HG03135 (cell line): Measurements from ENCODE around the gene KRTAP5-2.

Source experiments
- ATAC-seq: cut with Tn5 transposase; IDR thresholded peaks from one replicate; pipeline ENCODE4 v1.9.1; 2021; ENCODE audit warnings: mild to moderate bottlenecking, moderate library complexity; ENCODE audit not compliant: unreplicated experiment

KRTAP5-2 gene

DNA sequence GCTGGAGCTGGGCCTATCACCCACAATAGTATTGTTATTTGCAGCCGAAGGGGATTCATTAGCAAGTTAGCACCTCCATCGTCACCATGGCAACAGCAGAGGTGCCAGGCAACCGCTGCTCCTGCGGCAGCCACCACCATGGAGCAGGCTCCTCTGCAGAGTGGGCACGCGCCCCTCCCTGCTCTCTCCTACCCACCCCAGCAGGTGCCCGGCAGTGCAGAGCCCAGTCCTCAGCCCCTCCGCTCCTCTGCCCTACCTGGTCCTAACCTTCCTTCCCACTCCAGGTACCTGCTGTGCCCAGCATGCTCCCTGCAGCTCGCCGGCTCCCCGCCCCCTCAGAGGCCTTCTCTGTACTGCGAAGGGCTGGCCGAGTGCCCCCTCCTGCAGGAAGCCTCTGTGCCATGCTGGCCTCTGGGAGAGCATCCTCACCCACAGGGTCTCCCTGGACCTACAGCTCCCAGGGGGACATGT is 29.6 kb downstream of the KRTAP5-2 start:
- no peak for ATAC-seq

DNA sequence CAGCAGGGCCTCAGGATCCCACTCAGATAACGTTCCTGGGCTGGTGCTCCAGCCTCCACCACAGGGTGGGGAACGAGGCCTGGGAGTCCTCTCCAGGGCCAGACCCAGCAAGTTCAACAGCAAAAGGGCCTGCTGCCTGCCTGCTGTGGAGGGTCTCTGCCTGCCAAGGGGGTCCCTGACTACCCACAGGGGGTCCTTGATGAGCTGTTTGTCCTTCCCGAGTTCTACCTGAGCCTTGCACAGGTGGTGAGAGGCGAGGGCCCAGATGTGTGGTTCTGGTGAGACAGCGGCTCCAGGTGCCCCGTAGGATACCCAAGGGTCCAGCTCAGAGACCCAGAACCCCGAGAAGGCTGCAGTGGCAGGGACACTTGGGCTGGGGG is 30.4 kb downstream of the KRTAP5-2 start:
- no peak for ATAC-seq

DNA sequence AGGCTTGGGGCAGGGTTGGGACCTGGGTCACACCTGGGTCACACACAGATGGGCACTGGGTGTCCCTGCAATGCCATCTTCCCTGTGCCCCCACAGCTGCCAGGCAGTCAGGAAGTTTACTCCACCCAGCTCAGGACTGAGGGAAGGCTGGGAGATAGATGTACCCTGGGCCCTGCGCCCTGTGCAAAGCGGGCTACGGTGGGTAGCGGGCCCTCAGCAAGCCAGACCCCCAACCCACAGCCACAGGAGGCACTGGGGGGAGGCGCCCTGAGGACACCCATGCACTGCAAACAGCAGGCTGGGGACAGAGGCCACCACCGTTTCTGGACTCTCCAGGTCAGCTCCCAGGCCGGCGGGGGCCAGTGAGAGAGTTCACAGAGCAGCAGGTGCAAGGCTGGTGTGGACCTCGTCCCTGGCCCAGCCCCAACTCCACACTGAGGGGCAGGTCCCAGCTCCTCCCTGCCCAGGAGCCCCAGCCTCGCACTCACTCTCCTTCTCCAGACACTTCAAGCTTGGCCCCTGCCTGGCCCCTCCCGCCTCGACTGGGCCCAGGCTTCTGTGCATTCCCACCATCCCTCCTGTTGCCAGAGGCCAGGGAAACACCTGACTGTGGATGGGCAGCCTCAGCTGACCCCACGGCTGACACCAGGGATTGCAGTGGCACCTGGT is 30.9 kb downstream of the KRTAP5-2 start:
- no peak for ATAC-seq

DNA sequence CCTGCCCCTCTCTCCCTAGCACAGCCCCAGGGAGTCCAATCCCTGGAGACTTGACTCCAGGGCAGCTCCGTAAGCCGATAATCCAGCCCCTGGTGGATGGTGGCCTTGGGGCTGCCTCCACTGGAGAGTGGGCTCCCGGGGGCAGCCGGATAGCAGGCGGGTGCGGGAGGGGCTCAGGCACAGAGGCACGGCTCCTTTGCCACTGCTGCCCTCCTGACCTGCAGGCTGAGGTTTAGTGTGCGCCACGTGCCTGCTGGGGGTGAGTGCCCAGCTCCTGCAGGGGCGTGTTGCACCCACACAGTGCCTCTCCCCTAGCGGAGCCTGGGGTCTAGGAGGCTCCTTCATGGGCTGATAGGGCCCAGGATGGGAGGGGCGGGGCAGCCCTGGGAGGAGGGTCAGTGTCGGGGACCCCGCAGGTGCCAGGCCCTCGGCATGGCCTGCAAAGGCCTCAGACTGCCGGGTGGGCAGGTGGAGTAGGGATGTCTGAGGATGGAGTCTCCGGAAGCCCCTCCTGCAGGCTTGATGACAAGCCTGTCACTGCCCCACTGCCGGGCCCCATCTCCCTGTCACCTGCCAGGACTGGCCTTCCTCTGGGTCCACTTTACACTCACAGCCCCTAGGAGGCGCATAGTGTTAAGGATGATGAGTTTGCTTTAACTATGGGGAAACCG is 31.6 kb downstream of the KRTAP5-2 start:
- no peak for ATAC-seq

DNA sequence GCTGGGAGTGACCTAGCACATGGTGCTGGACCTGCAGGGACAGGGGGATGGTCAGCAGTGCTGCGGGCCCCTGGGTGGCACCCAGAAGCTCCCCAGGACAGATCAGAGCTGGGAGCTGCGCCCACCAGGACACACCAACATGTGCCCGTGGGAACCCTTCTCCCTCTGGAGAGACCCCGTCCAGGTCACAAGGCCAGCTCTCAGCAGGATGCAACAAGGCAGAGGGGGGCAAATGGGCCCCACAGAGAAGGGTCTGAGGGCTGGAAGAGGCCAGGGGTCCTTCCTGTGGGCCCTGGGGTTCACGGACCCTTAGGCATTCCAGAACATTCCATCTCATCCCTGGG is 32.2 kb downstream of the KRTAP5-2 start:
- ATAC-seq = no peak

DNA sequence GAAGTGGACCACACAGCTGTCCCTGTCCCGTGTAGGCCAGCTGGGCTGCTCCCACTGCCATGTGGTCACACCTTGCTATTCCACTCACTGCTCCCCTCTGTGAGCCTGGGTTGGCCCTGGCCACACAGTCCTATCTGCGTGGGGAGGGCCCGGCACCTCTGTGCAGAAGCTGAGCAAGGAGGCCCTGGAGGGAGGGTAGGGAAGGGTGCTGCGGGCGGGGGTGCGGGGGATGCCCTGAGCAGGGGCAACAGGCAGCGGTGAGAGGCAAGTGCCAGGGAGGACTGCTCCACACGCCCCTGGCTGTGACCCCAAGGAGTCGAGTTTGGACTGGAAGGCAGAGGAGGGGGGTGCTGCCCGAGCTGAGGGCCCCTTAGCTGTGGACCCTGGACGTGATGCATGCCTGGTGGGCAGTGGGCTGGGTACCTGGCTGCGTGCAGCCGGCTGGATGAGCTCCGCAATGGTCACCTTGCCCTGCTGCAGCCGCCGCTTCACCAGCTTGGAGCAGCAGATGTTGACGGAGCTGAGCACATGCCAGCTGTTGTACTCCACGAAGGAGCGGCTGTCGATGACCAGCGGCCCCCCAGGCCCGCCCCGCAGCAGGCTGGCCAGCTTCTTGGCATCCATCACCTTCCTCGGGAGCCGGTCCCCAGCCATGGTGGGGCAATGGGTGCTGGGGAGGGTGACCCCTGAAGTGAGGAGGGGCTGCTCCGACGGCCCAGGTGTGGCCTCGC is 32.8 kb downstream of the KRTAP5-2 start:
- no peak for ATAC-seq

DNA sequence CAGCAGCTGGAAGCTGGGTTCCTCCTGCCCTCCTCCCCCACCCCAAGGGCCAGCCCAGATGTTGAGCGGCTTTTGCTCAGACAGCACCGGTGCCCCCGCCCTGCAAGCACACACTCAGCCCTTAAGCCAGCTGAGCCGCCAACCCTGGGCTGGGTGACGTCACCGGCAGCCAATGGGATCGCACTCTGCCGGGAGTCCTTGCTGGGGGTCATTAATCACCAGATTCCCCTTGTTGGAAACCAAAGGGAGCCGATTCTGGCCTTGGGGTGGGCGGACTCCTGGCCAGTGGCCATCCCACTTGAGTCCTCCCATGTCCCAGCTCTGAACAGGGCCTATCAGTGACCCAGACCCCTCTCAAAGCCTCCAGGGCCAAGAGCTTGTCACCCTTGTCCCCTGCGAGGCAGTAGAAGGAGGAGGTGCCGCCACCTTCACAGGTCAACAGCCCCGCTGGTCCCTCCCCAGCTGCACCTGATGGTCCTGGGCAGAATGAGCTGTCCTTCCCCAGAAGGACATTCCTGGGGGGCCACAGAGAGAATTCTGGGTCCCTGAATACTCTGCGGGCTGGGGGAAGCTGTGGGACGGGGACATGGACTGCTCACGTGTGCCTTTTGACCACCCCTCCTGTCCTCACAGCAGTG is 33.4 kb downstream of the KRTAP5-2 start:
- ATAC-seq = no peak

DNA sequence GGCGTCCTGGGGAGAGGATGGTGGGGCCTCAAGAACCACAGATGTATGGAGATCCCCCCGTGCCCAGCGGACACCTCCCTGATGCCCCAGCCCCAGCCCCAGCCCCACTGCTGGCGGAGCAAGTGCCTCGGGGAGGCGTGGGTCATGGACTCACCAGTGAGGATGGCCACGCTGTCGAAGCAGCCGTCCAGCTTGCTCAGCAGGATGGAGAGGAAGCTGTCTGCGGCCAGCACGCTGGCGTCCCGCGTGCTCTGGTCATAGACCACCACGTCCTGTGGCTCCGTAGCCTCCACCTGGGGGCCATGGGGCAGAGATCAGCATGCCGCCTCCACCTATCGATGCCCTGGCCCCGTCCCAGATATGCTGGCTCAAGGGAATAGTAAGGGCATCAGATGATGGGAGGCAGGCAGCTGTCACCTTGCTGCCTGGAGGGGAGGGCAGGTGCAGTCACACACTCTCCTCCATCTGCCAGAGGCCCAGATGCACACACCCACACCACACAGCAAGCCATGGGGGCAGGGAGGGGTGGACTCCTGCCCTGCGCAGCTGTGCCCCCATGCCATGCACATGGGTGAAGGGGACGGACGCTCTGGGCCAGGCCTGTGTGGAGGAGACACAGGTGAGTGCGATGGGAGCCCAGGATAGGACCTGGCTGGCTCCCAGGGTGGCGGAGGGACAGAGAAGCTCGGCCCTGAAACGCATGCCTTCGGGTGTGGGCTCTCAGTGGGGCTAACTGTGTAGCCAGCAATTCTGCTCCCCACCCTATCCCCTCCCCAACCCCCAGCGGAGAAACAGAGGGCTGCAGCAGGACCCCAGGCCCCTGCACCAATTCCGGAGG is 34.2 kb downstream of the KRTAP5-2 start:
- no peak for ATAC-seq

DNA sequence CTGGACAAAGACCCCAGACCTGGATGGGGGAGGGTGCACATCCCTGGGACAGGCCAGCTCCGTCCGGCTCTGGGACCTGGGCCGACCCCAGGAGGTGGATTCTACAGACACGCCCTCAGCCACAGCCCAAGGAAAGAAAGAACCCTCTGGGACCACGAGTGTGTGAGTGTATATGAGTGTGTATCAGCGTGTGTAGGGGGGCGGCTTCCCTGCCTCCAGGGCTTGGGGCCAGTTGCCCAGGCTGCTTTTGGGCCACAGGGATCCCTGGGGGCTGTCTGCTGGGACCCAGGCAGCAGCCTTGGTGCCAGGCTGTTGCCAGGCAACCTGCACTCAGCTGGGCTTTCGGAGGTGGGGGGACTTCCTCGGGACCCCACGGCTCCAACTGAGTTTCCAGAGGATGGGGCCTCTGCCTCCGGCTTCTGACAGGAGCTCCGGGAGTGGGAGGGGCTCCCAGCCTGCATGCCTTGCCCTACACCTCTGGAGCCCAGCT is 34.9 kb downstream of the KRTAP5-2 start:
- ATAC-seq = no peak

DNA sequence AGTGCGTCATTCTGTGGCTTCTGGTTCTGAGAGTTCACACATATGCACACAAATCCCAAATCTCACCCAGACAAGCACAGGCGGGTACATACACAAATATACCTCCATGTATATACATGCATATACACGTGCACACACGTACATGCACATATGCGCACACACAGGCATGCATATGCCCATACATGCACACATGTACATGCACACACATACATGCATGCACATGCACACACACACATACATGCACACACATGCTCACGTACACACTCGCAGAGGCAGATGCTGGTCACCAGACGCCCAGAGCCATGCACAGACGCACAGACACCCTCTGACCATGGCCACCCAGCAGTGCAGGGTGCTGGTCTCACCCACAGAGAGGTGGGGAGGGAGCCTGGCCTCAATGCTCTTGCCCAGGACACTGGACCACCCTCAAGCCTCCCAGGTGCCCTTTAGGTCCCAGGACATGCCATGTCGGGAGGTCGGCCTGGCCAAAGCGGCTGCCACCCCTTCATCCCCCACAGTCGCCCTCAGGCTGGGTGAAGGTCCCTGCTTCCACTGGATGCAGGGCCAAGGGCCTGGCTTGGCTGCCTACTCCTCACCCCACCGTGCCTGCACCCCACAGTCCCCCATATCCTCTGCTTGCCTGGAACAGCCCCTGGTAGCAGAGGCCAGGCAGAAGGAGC is 35.5 kb downstream of the KRTAP5-2 start:
- no peak for ATAC-seq

DNA sequence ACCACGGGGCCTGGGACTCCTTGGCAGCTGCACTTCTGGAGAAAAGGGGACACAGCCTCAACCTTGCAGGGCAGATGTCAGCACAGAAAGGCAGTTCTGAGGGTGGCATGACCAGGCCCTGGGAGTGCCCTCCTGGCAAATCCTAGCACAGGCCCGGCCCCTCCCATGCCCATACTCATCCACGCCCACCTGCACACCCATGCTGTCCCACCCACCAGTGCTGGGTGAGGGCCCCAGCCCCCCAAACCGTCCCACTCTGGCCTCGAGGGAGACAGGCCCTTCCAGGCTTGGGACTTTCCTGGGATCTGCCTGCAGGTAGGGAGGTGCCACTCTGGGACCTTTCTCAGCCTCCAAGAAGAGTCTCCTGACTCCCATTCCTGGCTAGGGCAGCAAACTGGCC is 36.1 kb downstream of the KRTAP5-2 start:
- ATAC-seq = no peak

DNA sequence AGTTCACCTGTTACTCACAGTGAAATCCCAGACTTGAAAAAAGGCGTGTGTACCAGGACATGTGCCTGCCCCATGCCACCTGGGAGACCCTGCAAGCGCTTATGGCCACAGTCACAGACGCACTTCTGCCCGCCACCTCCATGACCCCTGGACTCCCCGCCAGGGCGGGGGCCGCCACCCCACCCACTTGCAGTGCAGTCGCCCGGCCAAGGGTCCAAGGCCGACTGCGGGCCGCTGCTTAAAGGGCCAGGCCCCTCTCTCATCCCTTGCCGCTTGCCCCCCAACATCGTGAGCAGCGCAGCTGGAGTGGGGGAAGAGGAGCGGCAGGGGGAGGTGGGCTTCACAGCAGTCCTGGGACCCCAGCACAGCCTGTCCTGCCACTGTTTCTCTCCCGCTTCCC is 36.8 kb downstream of the KRTAP5-2 start:
- ATAC-seq = no peak

DNA sequence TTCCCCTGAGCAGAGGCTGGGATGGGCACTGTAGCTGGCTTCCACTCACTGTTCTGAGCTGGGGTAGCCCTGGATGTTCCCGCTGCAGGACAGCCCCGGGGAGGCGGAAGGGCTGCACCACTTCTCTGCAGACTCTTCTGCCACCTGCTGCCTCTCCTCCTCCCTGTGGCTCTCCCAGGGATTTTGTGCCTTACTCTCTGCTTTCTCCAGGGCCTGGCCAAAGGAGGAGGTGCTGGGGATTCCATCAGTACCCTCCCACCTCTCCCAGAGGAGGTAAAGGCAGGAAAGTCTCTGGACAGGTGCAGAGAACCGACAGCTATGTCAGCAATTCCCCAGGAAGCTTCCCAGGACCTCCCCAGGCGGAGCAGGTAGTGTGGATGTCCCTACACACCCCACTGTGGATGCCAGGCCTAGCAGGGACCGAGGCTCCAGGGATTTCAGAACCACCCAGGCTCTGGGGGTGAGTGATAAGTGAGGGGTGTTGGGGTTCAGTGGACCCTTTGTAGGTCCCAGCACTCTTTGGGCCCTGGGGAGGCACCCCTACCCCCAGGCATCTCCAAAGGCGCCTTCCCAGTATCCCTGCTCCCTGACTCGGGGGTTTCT is 37.3 kb downstream of the KRTAP5-2 start:
- no peak for ATAC-seq

DNA sequence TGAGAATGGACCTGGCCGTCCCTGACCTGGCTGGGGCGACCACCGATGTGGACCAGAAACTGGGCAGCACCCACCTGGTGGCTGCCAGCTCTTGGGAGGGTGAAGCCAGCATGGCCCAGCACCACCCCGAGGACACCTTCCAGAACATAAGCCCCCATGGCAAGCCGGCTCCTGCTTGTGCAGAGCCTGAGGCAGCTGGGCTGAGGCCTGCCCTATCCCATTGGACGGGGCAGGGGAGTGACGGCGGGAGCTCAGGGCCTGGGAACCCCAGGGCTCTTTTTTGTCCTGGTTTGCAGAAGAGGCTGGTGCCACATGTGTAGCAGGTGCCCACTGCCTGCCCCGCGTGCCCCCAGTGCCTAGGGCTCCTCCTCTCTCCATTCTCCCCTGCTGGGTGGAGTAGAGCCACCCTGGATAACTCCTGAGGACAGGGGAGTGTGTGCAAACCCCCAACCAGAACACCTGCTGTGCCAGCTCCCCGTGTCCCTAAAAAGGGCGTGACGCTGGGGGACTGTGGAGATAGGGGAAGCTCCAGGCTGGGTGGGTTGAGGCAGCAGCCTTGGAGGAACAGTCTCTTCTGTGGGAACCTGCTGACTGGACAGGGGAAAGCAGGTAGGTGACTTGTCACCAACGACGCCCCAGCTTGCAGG is 38.0 kb downstream of the KRTAP5-2 start:
- no peak for ATAC-seq

DNA sequence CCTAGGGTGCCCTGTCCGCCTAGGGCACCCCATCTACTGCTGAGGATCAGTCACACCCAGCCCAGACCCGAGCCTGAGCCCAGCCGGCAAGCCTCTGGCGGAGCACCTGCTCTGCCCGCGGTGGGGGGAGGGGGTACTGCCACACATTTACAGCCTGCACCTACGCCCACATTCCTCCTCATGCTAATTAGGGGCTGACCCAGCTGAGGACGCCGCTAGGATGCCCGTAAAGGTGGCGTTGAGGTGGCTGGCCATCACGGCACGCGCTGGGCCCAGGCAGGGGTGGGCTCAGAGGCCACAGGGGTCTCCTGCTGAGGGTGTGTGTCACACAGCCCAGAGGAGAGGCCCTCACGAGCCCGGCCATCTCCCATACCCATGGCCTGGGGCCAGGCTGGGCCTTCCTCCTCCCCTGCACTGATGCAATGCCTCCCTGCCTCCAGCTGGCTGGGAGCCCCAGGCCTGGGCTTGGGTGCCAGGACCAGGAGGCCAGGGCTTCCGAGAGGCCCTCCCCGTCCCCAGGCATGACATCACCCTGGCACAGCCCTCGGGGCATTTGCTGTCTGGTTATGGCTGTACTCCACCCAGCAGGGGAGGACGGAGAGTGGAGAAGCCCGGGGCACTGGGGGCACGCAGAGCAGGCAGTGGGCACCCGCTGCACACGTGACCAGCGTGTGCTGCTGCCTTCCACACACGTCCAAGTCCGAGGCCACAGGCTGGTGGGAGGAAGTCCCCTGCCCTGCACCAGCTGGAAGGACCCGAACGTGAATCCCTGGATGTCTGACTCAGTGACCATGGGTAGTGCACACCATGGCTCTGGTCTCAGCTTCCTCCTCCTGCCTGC is 38.8 kb downstream of the KRTAP5-2 start:
- no peak for ATAC-seq

DNA sequence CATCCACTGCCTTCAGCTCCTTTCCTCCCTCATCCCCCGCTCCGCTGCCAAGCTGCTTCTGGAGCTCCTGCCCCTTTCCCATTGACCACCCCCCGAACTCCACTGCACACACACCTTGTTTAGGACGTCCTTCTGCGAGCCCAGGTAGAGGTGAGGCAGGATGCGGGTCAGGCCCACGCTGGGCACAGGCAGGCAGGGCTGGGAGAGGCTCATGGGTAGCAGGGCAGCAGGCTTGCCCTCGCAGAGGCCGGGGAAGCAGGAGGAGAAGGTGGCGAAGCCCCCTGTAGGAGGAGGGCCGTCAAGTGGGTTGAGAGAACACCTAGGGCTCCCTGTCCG is 39.4 kb downstream of the KRTAP5-2 start:
- ATAC-seq = no peak

DNA sequence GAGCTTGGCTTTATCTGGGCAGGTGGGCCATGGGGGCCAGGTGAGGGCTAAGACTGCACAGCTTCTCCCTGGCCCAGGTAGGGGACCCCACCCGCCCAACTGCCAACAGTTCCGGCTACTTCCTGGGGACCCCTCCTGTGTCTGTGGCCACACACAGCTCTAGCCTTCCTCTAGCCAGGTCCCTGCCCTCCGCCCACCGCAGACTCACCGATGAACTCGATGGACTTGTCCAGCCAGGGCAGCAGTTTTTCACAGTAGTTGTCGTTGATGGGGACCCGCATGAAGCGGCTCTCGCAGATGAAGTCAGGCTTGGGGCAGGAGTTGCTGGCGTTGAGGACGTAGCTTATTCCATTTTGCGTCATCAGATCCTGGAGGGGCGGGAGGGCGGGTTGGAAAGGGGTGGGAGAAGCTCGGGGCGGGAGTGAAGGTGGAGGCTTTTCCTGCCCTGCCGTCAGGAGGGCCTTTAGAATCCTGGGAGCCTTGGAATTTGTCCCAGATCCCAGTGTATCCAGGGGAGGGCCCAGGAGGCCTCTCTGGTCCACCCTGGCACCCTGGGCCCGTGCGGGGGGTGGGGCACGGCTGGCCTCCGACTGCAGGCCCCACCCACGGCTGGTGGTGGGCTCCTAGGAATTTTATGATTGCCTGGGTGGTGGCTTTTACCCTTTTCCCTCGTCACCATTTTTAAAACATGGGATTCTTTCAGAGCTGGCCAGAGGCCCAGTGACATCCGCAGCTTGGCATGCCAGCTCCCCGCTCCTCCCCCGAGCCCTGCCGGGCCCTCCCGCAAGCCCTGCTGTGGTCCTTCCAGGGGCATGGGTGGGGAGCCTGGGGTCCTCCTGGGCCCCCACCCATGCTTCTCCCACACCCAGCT is 40.0 kb downstream of the KRTAP5-2 start:
- no peak for ATAC-seq
